Islet precursor cell (in vitro differentiated cells): ENCODE measurements around the gene CD53.
"Not testable (repeated sequence)": the region's sequence is repeated elsewhere in the genome, so short reads cannot be mapped to it uniquely, and the experiment has no call there.

ENCODE experiments used
- DNase-seq: peaks from one replicate; pipeline ENCODE4 v3.0.0-alpha.2; 2018

The CD53 gene

GRCh38 chr1:110916669-110917306, 43.8 kb downstream of the CD53 start:
- no peak for DNase-seq

- DNase-seq, result no peak
Measured at GRCh38 chr1:110918016-110918415, 45.1 kb downstream of the CD53 start.

GRCh38 chr1:110921953-110922352, 49.0 kb downstream of the CD53 start:
- no peak for DNase-seq

DNA sequence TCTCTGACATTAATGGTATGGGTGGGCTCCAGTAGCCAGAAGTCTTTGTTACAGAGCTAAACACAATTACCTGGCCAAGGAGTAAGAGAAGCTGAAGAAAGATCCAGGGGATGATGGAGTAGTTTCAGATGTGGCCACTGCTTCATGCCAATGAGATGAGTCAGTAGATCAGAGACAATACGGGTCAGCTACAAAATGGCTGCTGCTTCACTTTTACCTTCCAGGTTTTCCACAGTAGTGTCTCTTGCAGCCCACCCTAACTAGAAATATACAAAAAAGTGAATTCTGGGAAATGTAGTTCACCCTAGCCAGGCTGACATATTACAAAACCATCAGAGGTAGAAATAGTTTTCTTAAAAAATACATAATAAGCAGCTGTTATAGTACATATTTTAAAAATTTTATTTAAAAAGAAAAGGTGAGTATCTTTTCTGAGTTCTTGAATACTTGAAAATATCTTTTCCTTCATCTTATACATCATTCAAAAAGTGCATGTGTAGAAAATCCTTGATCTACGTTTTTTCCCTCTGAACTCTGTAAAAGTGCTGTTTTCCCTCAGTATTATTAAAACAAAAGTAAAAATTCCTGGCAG, 54.6 kb downstream of the CD53 start:
- peak; percentile 76 for DNase-seq

DNA sequence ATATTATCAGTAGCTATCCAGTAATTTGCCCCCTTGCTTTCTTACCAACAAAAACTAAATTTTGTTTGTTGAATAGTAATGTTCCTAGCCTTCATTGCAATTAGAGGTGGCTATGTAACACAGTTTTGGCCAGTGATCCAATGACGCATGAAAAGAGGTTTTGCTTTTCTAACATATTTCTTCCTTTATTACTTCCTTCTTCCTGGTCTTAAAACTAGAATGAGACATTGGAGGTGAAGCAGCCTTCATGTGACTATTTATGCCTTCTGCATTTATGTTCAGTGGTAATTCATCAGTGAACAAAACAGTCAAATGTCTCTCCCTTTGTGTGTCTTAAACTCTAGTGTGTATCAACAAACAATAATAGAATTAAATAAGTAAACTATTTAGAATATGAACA, 55.2 kb downstream of the CD53 start:
- no peak for DNase-seq

GRCh38 chr1:110928904-110929303, 56.0 kb downstream of the CD53 start:
- no peak for DNase-seq

DNA sequence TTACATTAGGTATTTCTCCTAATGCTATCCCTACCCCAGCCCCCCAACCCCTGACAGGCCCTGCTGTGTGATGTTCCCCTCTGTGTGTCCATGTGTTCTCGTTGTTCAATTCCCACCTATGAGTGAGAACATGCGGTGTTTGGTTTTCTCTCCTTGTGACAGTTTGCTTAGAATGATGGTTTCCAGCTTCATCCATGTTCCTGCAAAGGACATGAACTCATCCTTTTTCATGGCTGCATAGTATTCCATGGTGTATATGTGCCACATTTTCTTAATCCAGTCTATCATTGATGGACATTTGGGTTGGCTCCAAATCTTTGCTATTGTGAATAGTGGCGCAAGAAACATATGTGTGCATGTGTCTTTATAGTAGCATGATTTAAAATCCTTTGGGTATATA, 58.1 kb downstream of the CD53 start:
- DNase-seq, result not testable (repeated sequence)

GRCh38 chr1:110936567-110936966, 63.6 kb downstream of the CD53 start:
- DNase-seq, result no peak

DNA sequence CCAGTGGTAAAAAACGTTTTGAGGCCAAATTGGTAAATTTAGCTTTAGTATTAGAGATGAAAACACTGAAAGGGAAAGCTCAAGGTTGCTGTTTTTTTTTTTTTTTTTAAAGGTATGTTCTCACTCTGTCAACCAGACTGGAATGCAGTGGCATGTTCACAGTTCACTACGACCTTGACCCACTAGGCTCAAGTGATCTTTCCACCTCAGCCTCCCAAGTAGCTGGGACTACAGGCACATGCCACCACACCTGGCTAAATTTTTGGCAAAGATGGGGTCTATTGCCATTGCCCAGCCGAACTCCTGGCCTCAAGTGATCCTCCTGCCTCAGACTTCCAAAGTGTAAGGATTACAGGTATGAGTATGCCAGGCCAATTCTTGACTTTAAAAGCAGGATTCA, 71.9 kb downstream of the CD53 start:
- DNase-seq, result no peak

DNA sequence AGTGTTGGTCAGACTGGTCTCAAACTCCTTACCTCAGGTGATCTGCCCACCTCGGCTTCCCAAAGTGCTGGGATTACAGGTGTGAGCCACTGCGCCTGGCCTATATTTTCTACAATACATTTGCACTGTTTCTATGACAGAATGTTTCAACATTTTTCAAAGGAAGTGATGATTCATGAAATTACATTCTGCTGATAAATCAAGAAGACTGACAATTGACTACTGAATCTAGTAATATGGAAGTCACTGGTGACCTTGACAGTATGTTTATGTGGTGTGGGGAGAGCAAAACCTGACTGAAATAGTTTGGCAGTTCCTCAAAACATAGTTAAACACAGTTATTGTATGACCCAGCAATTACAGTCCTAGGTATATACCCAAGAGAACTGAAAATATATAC, 72.7 kb downstream of the CD53 start:
- no peak for DNase-seq

DNA sequence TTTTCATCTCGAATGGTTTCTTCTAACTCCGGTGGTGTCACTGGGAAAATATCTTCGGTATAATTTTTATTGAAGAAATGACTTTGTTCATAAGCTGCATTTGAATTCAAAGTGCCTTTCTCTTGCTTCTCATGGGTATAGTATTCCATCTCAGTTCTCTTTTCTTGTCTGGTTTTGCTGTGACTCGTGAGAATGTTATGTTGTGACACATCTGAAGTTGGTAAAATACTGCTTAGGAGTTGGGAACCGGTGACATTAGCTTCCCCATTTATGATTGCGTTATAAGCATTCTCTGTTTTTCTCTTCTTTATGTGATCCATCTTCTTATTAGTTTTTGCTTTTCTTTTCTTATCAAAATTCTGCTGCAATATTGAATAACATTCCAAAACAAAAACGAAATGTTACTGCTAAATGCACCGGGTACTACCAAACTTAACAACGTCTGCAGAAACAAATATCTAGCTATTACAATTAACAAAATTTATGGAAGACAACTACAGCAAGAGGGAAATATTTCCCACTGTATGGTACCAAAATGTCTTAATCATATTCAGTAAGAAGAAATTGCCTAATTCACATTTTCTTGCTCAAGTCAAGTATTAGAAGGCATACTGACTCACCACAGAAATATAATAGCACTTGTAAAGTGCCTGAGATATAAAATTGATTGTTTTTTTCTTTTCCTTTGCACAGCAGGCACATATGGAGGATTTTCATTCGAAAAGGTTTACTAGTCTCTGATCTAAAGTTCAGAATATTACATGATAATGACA, 75.3 kb downstream of the CD53 start:
- DNase-seq, result no peak
